ENCODE results near the gene CNOT6.
"Not testable (repeated sequence)": the region's sequence is repeated elsewhere in the genome, so short reads cannot be mapped to it uniquely, and the experiment has no call there.

The CNOT6 gene

DNA sequence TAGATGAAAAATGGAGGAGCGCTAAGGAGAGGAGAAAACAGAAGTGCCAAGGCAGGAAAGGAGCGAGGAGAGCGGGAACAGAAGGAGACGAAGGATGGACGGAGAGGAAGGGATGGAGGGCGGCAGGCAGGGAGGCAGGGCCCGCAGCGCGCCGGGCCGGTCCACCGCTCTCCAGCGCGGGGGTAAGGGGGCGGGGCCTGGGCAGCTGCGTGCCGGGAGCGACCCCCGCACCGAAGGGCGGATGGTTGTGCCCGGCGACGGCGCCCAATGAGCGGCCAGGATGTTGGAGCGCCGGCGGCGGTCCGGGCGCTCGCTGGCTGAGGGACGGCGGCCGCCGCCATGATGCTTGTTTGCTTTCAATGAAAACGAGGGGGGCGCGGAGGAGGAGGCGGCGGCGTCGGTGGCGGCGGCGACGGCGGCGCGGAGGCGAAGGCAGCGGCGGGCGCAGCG is at the start of gene CNOT6:
TSS of gene CNOT6 (plus strand) at position 320 of the 450 bp plus-strand sequence. CDS start 34,898 bp downstream, outside the sequence.
- peak; percentile 96 for DNase-seq

DNA sequence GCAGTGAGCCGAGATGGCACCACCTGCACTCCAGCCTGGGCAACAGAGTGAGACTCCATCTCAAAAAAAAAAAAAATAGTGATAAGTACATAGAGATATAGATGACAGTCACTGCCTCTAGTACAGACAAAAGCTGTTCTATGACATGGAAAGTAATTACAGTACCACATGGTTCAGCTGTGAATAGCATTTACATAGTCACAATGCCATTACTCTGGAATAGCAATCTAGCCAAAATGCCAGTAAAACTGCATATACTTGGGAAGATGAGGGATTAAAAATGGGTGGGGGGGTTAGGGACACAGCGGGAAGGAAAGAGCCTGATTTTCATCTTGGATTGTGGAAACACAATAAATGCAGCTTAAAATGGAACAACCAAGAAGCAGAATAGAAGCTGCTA is 39.4 kb upstream of the CNOT6 start:
- no peak for DNase-seq

DNA sequence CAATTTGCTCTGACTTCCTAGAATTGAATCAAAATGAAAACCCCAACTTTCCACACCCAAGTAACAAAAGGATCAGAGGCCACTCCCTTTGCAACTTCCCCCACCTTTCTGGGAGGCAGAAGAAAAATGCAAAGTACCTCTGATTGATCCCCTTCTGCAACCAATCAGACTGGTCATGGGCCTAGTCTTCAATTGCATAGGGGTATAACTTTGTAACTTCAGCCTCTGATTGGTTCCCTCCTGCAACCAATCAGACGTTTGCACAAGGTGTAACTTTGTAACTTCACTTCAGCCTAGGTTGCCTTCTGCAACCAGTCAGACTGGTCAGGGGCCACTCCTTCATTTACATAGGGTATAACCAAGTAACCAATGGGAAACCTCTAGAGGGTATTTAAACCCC is 38.3 kb upstream of the CNOT6 start:
- no peak for DNase-seq

DNA sequence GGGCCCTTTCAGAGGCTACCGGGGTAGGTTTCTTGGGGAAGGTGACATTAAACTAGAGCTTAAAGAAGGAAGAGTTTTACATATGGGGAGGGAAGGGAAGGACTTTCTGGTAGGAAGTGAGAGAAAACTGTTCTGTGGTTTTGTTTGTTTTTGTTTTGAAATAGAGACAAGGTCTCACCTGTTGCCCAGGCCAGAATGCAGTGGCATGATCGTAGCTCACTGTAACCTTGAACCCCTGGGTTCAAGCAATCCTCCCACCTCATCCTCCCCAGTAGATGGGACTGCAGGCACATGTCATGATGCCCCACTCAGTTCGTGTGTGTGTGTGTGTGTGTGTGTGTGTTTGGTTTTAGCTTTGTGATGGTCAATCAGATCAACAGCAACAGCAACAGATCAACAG is 37.4 kb upstream of the CNOT6 start:
- DNase-seq = no peak

DNA sequence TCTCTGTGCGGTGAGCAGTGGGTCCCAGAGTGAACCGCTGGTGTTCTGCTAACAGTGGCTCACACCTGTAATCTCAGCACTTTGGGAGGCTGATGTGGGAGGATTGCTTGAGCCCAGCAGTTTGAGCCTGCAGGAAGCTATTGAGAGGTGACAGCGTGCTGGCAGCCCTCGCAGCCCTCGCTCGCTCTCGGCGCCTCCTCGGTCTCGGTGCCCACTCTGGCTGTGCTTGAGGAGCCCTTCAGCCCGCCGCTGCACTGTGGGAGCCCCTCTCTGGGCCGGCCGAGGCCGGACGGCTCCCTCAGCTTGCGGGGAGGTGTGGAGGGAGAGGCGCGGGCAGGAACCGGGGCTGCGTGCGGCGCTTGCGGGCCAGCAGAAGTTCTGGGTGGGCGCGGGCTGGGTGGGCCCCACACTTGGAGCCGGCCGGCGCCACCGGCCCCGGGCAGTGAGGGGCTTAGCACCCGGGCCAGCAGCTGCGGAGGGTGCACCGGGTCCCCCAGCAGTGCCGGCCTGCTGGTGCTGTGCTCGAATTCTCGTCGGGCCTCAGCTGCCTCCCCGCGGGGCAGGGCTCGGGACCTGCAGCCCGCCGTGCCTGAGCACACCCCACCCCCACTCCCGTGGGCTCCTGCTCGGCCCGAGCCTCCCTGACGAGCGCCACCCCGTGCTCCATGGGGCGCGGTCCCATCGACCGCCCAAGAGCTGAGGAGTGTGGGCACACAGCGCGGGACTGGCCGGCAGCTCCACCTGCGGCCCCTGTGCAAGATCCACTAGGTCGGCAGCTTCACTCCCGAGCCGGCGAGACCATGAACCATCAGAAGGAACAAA is 35.1 kb upstream of the CNOT6 start:
- DNase-seq = not testable (repeated sequence)

DNA sequence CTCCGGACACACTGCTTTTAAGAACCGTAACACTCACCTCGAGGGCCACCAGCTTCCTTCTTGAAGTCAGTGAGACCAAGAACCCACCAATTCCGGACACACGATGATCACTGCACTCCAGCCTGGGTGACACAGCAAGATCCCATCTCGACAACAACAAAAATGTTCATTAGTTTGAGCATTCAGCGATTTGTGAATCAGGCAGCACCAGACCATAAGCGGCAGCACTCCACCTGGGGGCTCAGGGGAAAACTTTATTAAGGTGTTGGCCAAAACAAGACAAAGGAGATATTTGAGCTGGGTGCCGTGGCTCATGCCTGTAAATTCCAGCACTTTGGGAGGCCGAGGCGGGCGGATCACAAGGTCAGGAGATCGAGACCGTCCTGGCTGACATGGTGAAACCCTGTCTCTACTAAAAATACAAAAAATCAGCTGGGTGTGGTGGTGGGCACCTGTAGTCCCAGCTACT is 34.5 kb upstream of the CNOT6 start:
- not testable (repeated sequence) for DNase-seq

DNA sequence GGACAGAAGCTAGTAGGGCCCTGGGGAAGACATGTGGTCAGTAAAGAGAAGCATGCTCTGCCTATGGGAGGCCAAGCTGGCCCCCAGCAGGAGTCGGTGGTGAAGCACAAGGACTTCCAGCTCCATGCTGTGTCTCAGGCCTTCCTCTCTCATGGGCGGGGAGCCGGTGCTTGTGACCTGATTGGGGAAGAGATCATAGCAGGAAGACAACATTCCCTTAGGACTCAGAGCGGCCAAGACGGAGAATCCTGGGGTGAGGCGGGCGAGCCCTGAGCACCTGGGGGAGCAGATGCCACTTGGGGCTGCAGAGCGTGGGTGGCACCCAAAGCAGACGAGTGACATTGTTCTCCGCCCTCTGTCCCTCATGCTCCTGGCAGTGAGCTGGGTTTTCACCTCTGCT is 33.3 kb upstream of the CNOT6 start:
- DNase-seq = no peak

DNA sequence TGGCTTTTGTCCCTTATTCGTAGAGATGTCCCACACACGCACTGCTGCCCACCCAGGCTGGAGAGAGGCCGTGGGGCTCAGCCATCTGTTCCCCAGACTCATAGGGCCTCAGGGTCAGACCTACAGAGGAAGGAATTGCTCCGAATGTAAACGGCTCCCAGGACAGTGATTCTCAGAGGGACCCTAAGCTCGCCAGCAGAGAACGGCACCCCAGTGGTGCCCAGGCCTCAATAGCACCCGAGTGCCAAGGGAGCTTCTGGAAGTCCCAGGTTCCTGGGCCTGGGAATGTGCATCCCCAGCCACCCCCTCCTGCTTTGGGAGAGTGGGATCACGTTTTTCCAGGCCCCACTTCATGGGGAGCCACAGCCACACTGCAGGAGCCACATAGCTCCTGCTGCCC is 32.9 kb upstream of the CNOT6 start:
- no peak for DNase-seq

DNA sequence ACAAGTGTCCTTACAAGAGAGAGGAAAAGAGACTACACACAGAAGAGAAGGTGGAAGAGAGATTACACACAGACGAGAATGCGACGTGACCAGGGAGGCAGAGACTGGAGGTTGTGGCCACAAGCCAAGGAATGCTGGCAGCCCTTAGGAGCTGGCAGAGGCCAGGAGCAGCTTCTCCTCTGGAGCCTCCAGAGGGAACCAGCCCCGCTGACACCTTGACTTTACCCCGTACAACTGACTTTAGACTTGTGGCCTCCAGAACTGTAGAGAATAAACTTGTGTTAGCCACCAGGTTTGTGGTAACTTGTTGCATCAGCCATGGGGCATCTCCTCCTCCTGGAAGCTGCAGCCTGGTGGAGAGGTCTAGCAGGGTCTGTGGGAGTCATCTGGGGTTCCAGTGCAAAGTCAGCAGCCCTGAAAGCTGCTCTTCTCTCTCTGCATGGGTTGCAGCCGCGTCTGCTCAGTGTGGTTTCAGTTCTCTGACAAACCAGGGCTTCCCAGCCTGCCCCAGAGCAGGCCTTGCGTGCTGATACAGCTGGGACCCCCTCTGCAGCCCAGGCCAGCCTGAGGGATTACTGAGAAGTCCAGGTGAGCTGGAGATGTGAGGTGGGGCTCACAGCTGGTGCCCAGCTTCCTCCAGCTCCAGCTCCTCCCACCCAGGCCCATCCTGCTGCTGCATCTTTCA is 30.8 kb upstream of the CNOT6 start:
- DNase-seq = no peak

DNA sequence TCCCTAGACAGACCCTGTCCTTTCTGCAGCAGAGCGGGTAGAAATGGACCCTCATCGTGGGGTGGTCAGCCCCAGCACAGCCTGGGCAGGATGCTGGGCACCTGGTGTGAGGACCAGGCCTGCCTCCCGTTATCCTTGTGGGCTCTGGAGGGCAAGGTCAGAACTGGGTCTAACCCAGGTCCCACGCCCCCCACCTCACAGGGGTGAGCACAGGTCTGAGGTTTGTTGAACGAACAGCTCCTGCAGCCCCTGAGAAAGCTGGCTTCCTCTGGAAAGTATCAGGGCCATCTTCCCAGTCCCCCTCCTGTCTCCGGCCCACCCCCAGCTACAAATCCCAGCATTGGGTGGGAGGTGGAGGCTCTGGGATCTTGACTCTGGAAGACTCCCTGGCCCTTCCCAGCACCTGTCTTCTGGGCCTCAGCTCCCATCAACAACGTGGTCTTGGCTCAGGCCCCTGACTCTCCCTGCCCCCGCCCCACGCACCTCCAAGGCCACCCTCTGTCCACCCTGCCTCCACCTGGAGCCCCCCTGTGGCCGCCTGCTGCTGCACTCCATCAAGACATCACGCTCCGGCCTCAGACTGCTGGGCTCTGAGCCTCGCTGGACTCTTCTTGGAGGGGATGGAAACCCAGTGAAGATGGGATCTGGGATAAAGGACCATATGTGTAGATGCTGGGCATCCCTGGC is 30.1 kb upstream of the CNOT6 start:
- DNase-seq = no peak

DNA sequence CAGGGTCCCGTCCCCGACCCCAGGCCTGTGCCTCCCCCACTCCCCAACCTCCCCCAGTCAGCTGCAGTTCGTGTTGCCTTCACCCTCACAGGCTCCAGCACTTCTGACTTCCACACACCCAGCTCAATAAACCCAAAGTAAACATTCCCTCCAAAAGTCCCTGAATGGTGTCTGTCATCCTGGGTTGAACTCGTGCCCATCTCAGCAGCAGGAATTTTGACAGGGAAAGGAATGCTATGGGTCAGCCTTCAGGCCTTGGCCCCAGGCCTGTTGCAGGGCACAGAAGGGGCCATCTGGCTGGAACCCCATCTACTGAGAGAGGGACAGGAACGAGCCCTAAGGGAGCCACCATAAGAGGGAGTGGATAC is 29.6 kb upstream of the CNOT6 start:
- no peak for DNase-seq

DNA sequence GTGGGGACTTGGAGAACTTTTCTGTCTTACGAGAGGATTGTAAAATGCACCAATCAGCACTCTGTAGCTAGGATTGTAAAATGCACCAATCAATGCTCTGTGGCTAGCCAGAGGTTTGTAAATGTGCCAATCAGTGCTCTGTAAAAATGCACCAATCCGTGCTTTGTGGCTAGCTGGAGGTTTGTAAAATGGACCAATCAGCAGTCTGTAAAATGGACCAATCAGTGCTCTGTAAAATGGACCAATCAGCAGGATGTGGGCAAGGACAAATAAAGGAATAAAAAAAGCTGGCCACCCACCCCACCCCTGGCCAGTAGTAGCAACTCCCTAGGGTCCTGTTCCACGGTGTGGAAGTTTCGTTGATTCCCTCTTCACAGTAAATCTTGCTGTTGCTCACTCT is 29.1 kb upstream of the CNOT6 start:
- not testable (repeated sequence) for DNase-seq

DNA sequence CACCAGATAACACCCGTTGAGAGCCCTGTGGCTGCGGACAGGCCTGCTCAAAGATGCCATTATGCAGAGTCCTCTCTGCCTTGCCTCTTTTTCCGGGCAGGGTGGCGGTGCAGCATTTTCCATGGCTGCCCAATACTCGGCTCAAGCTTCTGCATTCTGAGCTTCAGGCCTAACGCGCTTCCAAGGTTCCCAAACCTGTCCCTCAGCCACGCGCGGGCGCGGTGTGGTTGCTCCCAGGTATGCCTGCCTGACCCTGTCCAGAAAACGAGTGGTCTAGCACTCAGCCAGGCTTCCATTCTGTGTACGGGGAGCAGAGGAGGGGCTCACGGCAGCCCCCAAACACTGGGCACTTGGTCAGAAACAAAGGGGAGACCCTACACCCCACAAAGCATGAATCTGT is 27.9 kb upstream of the CNOT6 start:
- DNase-seq = no peak

DNA sequence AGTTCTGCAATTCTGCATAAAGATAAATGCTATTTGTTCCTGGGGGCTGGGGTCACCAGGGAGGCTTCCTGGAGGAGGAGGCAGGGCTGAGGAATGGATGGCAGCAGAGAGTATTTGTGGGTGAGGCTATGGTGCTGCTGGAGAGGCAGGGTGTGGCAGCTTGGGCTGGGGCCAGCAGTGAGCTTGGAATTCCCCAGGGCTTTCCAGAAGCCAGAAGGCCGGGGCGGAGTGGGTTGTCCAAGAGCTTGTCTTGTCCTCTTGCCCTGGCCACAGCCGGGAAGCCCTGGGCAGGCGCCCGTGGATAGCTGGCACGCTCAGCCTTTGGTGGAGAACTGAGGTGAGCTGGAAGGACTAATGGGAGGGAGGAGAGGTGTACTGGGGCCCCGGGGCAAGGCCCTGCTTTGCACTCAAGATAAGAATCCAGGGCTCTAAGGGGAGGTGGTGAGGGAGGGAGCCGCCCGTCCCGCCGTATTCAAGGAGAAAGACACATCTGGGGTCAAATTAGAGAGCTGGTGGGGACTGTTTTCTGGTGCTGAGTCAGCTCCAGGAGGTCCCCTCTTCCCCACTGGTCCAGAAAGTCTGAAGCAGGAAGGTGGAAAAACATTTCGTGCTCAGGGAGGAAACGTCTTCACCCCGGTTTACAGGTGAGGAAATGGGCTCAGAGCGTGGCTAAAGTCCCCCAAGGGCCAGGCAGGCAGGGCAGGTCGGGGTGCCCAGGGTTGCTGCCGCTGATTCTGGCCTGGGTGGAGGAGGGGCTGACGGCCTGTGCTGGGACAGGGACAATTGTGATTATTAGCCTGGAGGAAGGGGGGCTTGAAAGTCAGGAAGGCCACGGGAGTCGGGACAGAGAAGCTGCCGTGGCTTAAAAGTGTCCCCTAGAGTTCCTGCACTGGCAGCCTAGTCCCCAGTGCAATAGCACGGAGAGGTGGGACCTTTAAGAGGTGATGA is 26.9 kb upstream of the CNOT6 start:
- DNase-seq = no peak

DNA sequence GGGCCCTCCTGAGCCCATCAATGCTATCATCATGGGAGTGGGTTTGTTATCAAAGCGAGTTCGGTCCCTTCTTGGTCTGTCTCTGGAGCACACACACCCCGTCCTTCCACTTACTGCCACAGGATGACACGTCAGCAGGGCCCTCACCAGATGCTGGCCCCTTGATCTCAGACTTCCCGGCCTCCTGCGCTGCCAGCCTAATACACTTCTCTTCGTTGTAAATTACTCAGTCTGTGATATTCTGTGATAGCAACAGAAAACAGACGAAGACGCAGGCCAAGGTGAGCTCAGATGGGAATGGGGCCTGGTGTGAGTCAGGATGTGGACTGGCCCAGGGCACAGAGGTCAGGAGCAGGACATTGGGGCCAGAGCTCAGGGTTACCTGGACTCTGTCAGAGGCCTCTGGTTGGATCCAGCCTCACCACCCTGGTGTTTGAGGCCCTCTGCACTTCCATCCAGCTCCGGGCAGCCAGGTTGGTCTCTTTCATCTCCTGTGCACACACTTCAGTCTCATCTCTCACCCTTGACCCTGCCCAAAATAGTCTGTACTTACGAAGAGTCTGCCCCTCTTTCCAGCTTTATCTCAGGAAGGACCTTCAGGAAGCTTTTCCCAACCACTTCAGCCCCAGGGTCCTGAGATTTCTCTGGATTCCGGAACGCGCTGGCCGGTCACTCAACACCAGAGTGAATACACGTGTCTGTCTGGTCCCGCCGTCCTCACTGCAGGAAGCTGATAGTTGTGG is 26.0 kb upstream of the CNOT6 start:
- DNase-seq = no peak

DNA sequence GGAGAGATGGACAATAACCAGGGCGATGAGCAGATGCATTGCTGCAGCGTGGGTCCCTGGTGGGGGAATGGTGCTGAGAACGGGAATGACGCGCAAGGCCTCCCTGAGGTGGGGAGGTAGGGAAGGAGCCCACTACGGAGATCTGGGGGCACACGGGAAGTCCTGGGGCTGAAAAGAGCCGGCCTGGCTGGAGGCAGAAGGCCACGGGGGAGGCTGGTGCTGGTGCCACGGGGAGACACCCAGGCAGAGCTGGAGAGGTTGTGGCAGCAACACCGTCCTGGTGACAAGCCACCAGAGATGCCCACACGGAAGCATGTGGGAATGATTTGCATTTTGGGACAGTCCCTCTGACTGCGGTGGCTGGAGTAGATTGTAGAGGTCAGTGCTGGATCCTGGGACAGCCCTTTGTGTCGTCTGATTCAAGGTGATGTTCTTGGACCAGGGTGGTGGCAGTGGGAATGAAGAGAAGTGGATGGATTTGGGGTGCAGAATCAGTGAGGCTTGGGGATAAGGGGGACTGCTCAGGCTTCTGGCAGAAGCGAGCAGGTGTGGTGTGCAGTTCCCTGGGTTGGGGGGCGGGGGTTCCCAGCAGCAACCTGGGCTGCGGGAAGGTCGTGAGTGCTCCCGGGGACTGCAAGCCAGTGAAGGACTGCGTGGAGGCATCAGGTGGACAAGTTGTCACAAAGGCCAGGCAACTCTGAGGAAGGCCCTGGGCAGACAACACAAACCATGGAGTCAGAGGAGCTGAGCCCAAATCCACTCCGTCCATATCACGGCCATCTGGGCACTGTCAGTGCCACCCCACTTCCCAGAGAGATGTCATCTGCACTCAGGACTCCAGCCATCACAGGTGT is 25.2 kb upstream of the CNOT6 start:
- DNase-seq = no peak

DNA sequence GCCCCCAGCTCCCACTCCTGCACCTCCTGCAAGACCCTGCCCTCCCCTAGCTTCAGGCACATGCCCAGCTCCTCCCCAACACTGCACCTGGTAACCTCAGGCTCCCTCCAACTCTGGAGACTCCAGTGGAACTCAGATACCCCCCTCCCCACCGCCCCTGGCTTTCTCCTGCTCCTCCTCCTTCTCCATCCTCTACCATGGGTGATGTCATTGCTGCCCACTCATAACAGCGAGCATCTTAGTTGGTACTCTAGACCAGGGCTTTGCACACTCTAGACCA is 24.7 kb upstream of the CNOT6 start:
- DNase-seq = no peak

DNA sequence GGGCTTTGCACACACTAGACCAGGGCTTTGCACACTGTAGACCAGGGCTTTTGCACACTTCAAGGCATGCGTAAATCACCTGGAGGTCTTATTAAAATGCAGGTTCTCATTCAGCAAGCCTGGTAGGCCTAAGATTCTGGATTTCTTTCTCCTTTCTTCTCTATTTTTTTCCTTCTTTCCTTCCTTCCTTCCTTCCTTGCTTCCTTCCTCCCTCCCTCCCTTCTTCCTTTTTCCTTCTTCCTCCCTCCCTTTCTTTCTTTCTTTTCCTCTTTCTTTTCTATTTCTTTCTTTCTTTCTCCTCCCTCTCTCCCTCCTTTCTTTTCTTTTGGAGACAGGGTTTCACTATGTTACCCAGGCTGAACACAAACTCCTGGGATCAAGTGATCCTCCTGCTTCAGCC is 24.3 kb upstream of the CNOT6 start:
- DNase-seq = no peak

DNA sequence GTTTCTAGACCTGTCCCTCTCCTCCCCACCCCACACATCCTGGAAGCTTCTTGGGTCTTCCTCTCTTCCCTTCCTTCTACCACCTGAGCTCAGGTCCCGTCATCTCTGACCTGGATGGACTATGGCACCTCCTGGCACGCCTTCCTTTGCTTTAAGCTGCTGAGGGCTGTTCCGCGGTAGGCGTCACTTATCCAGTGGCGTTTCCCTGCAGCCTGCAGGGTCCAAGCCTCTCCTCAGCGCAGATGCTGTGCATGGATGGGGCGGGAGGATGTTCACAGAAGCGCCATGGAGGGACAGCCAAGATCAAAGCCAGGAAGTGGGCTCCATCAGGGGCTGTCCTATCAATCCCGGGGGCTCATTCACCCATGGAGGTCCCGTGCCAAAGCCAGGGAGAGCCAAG is 23.8 kb upstream of the CNOT6 start:
- no peak for DNase-seq

DNA sequence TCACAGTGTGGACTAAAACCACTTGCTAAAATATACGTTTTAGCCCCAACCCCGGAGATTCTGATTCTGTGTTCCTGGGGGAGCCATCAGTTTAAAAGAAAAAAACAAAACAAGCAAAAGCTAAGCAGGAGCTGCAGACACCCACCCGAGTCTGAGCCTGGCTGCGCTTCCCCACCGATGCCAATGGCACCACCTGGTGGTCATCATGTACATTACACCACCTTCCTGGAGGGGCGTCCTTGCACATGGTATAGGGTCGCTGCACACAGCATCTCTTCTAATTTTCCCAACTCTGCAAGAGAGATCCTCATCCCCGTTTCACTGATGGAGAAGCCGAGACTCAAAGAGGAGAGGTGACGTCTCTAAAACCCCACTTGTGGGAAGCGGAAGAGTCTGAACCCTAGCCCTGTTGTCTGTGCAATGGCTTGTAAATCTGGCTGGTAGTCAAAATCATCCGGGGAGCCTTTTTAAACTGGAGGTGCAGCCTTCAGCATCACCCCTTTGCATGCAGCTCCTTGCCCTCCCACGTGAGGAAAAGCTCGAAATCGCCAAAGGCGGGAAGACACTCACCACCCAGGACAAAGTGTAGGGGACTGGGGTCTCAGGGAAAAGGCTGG is 23.1 kb upstream of the CNOT6 start:
- peak; percentile 57 for DNase-seq

DNA sequence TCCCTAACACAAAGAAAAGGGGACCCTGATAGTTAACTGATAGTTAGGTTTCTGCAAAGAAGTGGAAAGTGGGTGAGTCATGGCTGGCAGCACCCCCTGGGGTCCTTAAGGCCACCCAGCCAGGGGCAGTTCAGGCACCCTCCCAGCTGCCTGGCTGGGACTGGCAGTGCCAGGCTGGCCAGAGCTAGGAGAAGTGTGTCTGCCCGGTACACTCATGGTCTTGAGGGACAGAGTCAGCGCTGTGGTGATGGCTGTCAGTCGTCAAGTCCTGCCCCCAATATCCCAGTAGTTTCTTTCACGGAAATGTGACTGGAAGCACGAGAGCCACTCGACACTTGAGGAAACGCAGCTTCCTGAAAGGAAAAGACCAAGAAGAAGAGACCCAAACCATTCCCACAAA is 22.3 kb upstream of the CNOT6 start:
- DNase-seq = no peak

Measured in midbrain (tissue), 1 donor.